Kidney epithelial cell (primary cell): ENCODE data around the gene ABCB7. TPM values are rescaled to one million over a fixed set of nuclear protein-coding genes. Genes with fewer than 3 reads are reported as not detected.
"Not testable (repeated sequence)": the region's sequence is repeated elsewhere in the genome, so short reads cannot be mapped to it uniquely, and the experiment has no call there.

ENCODE experiments used
- DNase-seq: peaks from one replicate; pipeline ENCODE4 v3.0.0-alpha.2; 2010; ENCODE audit warnings: low read depth
- H3K27me3 ChIP-seq: 2 replicates; pipeline ENCODE4 v1.6.0; 2011; ENCODE audit warnings: low read length; ENCODE audit not compliant: control insufficient read depth, insufficient read depth
- H3K36me3 ChIP-seq: 2 replicates; pipeline ENCODE4 v1.5.1; 2011; ENCODE audit warnings: low read length; ENCODE audit not compliant: control insufficient read depth, insufficient read depth
- H3K4me3 ChIP-seq: 2 replicates; pipeline ENCODE4 v1.5.1; 2011; ENCODE audit warnings: low read depth, mild to moderate bottlenecking, control low read depth, low read length
- total RNA-seq: library from RNA; depleted of rRNA; stranded (reverse); fragments of >200 nt; gene quantifications from 2 replicates; pipeline ENCODE4 v1.2.3, GENCODE V29; 2015
- TF ChIP-seq, protein P1 (sequence below): IDR thresholded peaks from 2 replicates; pipeline ENCODE4 v1.5.1; 2011; ENCODE audit warnings: mild to moderate bottlenecking, moderate library complexity, low read length, control low read depth, inconsistent platforms; ENCODE audit not compliant: insufficient read depth, poor library complexity, severe bottlenecking

Gene ABCB7
- total RNA-seq, 1 donor from 2014 or later: 19.5 TPM

DNA sequence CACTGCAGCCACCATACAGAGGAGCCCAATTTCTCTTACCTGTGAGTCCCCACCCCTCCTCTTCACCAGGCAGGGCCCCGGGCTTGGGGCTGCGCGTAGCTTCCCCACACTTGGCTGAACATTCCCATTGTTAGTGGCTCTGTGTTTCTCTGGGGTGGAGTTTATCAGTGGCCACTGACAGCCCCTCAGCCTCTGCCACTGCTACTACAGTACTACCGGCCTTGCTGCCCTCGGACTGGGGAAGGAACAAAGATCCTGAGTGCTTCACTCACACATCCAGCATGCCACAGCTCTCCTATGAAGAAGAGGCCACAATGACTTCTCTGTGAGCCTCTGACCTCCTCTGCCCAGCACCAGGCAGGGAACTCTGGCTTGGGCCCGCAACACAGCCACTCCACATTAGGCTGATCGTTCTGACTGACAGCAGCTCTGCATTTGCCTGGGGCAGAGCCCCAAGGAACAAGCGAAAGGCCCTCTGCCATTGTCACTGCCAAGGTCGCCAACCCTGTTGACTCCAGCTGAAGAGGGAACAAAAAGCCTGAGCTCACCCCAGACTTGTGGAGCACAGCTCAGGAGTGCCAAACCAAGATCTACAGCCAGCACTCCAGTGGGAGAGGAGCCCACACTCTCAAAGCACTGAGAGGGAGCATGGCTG is 24.0 kb downstream of the ABCB7 start:
- H3K36me3 ChIP-seq: no peaks in the 10 kb centered on the region
- H3K4me3 ChIP-seq: no peak overlapping the region
- no peak for DNase-seq
- no peaks in the 10 kb centered on the region for H3K27me3 ChIP-seq
- TF ChIP-seq, protein P1, sequence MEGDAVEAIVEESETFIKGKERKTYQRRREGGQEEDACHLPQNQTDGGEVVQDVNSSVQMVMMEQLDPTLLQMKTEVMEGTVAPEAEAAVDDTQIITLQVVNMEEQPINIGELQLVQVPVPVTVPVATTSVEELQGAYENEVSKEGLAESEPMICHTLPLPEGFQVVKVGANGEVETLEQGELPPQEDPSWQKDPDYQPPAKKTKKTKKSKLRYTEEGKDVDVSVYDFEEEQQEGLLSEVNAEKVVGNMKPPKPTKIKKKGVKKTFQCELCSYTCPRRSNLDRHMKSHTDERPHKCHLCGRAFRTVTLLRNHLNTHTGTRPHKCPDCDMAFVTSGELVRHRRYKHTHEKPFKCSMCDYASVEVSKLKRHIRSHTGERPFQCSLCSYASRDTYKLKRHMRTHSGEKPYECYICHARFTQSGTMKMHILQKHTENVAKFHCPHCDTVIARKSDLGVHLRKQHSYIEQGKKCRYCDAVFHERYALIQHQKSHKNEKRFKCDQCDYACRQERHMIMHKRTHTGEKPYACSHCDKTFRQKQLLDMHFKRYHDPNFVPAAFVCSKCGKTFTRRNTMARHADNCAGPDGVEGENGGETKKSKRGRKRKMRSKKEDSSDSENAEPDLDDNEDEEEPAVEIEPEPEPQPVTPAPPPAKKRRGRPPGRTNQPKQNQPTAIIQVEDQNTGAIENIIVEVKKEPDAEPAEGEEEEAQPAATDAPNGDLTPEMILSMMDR: no peak

GRCh38 chrX:75129069-75129468 is 27.0 kb downstream of the ABCB7 start:
- not testable (repeated sequence) for DNase-seq, H3K36me3 ChIP-seq, H3K4me3 ChIP-seq, H3K27me3 ChIP-seq

DNA sequence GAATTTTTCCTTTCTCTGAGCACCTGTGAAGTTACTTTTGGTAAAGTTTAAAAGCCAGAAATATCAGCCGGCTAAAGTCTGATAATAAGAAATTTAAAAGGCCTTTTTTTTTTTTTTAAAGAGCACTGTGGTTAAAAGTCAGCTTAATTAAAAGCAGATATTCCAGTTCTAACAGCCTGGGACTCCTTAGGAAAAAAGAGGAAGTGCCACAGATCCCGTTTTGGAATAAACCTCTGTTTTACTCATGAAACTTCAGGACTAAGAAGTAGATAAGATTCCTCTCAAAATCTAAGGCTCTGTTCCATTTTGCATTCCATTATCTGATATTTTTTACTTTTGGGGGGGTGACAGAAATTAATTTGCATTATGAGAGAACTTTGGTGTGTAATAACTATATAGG is 37.8 kb downstream of the ABCB7 start:
- Histone ChIP-seq H3K27me3 (no peaks in the 10 kb centered on the region), H3K4me3 (no peak overlapping the region), H3K36me3 (no peaks in the 10 kb centered on the region)
- TF ChIP-seq, protein P1: no peak
- no peak for DNase-seq

DNA sequence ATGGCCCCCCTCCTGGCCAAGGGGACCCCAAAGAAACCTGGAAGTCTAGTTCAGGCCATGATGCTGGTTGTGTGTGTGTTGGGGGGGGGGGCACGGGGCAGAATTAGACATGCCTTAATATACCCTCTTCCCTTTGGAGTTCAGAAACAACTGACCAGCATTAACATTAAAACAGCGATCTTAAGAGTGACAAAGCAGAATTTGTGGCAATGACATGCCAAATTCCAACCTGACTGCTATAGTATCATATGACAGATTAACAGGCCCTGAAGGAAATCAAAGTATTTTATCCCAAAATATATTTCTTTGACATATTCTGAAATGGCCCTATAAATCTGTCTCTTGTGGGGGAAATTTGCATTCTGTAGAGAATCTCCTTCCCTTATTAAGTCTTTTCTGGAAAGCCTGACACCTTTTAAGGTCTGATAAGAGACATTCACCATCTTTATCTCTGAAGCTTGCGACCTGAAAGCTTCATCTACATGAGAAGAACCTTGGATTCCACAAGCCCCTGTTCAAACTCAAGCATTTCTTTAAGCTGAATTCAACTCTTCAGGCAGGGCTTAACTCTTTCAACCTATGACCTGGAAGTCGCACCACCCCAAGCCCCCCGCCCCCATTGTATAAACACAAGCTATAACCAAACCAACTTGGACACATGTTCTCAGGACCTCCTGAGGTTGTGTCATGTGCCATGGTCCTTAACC is 40.2 kb downstream of the ABCB7 start:
- DNase-seq: no peak
- TF ChIP-seq, protein P1: no peak
- Histone ChIP-seq H3K4me3 (no peak overlapping the region), H3K27me3 (no peaks in the 10 kb centered on the region), H3K36me3 (no peaks in the 10 kb centered on the region)

- H3K4me3 ChIP-seq: no peak overlapping the region
- TF ChIP-seq, protein P1: no peak
- no peaks in the 10 kb centered on the region for H3K36me3 ChIP-seq
- no peak for DNase-seq
- no peaks in the 10 kb centered on the region for H3K27me3 ChIP-seq
Measured at GRCh38 chrX:75114638-75115037, 41.4 kb downstream of the ABCB7 start.

- Histone ChIP-seq H3K27me3 (no peaks in the 10 kb centered on the region), H3K4me3 (no peak overlapping the region), H3K36me3 (no peaks in the 10 kb centered on the region)
- TF ChIP-seq, protein P1: no peak
- no peak for DNase-seq
Measured at GRCh38 chrX:75113664-75114063, 42.4 kb downstream of the ABCB7 start.
